ENCODE data around the gene TBX4.

TBX4 gene

DNA sequence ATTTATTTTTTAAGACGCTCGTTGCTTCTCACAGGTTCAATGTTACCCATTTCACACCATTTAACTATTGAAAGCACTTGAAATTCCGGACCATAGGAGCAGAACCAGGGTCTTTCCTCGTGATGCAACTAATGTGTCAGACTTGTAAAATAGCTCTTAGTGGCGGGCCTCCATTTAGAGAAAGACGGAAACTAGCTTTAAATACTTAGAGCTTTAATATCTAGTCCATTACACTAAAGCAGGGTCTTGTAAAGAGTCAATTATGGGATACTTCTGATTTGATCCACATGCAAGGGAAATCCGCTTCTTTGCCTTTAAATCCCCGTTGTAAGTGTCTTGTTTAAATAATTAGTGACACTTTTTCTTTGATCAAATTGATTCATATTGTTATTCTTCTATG is 82.2 kb downstream of the TBX4 start:
- DNase-seq, result no peak

Measured in SHP77 treated with DMSO at 0.1 percent for 48 hours (cell line).